Tongue (tissue), 2 donors: Measurements from ENCODE around the gene FIGN. TPM values are rescaled to one million over a fixed set of nuclear protein-coding genes. Genes with fewer than 3 reads are reported as not detected.

Experiments
- DNase-seq: peaks from one replicate; pipeline ENCODE4 v3.0.0-alpha.2; 2015
- total RNA-seq: library from RNA; depleted of rRNA; stranded (reverse); fragments of >200 nt; gene quantifications from one replicate; pipeline ENCODE4 v1.2.3, GENCODE V29; 2014

FIGN gene
- total RNA-seq, 1 donor from 2014 or later, result 1.9 TPM

GRCh38 chr2:163736433-163737189, 803 bp upstream of the FIGN start:
- DNase-seq, result peak; percentile 67

GRCh38 chr2:163734881-163735684, 725 bp downstream of the FIGN start:
- DNase-seq, result peak; percentile 45

GRCh38 chr2:163734401-163734800, 1.4 kb downstream of the FIGN start:
- DNase-seq, result no peak

GRCh38 chr2:163733956-163734355, 1.9 kb downstream of the FIGN start:
- no peak for DNase-seq

- DNase-seq, result peak; percentile 25
These were observed 2.4 kb downstream of the FIGN start for GRCh38 chr2:163733301-163733938.

GRCh38 chr2:163732727-163733126, 3.1 kb downstream of the FIGN start:
- no peak for DNase-seq

GRCh38 chr2:163731735-163732134, 4.1 kb downstream of the FIGN start:
- no peak for DNase-seq

GRCh38 chr2:163730556-163730955, 5.3 kb downstream of the FIGN start:
- no peak for DNase-seq

- no peak for DNase-seq
These were observed 6.1 kb downstream of the FIGN start for GRCh38 chr2:163729636-163730273.

- no peak for DNase-seq
These were observed 11.9 kb downstream of the FIGN start for GRCh38 chr2:163723881-163724280.

- no peak for DNase-seq
These were observed 12.5 kb downstream of the FIGN start for GRCh38 chr2:163723348-163723747.

GRCh38 chr2:163719331-163719730, 16.5 kb downstream of the FIGN start:
- no peak for DNase-seq

GRCh38 chr2:163717993-163718680, 17.7 kb downstream of the FIGN start:
- peak; percentile 61 for DNase-seq

- no peak for DNase-seq
These were observed 18.3 kb downstream of the FIGN start for GRCh38 chr2:163717515-163717914.

- no peak for DNase-seq
These were observed 19.7 kb downstream of the FIGN start for GRCh38 chr2:163716101-163716500.

- no peak for DNase-seq
These were observed 20.1 kb downstream of the FIGN start for GRCh38 chr2:163715668-163716067.

GRCh38 chr2:163715199-163715598, 20.6 kb downstream of the FIGN start:
- no peak for DNase-seq

GRCh38 chr2:163713534-163714311, 22.1 kb downstream of the FIGN start:
- DNase-seq, result no peak

GRCh38 chr2:163711699-163712098, 24.1 kb downstream of the FIGN start:
- no peak for DNase-seq

- no peak for DNase-seq
These were observed 24.6 kb downstream of the FIGN start for GRCh38 chr2:163711258-163711657.

GRCh38 chr2:163709270-163709669, 26.5 kb downstream of the FIGN start:
- DNase-seq, result no peak
